Spleen (tissue), 7 donors: ENCODE results near the gene ADAM10.

ENCODE experiments used
- CTCF ChIP-seq, 11 experiments: fragments of 200-600 bp in 7 of 11; fragments of 450-650 bp in 4 of 11; sonication (generic) in 4 of 11; IDR thresholded peaks in 8 of 11; conservative IDR thresholded peaks in 3 of 11; 1 replicate in 7 of 11; 2 replicates in 4 of 11; pipeline versions ENCODE4 v1.4.0 to v1.8.0; 2016 to 2021; ENCODE audit warnings: antibody characterized with exemption in 11 of 11, inconsistent platforms in 4 of 11, mild to moderate bottlenecking in 1 of 11
- POLR2A ChIP-seq, 3 donors: fragments of 450-650 bp; IDR thresholded peaks; one replicate each; pipeline ENCODE4 v1.5.1; 2017; ENCODE audit warnings: antibody characterized with exemption in 3 of 3, mild to moderate bottlenecking in 1 of 3
- POLR2AphosphoS5 ChIP-seq, 3 donors: sonication (generic); formaldehyde crosslinking; IDR thresholded peaks; one replicate each; pipeline ENCODE4 v1.5.1; 2017; ENCODE audit warnings: antibody characterized with exemption in 3 of 3
- donor health status: DM: no; HTN: no; CAD: no; lungs with moderate emphysema.
- donor health status: DM: no; HTN: no; CAD: no.
- donor health status: DM: no; HTN: no; CAD: no.

- no peak for TF ChIP-seq CTCF (IDR thresholded peaks at IDR 0.05 in 8 of 11, conservative IDR thresholded peaks at IDR 0.05 in 3 of 11)
- TF ChIP-seq POLR2A (IDR thresholded peaks at IDR 0.05) = no peak
- TF ChIP-seq POLR2AphosphoS5 (IDR thresholded peaks at IDR 0.05) = no peak
Measured at GRCh38 chr15:58572521-58572920, 177.0 kb downstream of the ADAM10 start.
